ENCODE measurements around the gene CELSR2. TPM values are rescaled to one million over a fixed set of nuclear protein-coding genes. Genes with fewer than 3 reads are reported as not detected.

Gene CELSR2
- total RNA-seq, 1 experiment from 2014 or later: 17.1 TPM

- TF ChIP-seq, protein P1, sequence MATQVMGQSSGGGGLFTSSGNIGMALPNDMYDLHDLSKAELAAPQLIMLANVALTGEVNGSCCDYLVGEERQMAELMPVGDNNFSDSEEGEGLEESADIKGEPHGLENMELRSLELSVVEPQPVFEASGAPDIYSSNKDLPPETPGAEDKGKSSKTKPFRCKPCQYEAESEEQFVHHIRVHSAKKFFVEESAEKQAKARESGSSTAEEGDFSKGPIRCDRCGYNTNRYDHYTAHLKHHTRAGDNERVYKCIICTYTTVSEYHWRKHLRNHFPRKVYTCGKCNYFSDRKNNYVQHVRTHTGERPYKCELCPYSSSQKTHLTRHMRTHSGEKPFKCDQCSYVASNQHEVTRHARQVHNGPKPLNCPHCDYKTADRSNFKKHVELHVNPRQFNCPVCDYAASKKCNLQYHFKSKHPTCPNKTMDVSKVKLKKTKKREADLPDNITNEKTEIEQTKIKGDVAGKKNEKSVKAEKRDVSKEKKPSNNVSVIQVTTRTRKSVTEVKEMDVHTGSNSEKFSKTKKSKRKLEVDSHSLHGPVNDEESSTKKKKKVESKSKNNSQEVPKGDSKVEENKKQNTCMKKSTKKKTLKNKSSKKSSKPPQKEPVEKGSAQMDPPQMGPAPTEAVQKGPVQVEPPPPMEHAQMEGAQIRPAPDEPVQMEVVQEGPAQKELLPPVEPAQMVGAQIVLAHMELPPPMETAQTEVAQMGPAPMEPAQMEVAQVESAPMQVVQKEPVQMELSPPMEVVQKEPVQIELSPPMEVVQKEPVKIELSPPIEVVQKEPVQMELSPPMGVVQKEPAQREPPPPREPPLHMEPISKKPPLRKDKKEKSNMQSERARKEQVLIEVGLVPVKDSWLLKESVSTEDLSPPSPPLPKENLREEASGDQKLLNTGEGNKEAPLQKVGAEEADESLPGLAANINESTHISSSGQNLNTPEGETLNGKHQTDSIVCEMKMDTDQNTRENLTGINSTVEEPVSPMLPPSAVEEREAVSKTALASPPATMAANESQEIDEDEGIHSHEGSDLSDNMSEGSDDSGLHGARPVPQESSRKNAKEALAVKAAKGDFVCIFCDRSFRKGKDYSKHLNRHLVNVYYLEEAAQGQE (IDR thresholded peaks at IDR 0.05; ENCODE audit: low read depth): no peak
- TF ChIP-seq SRF (IDR thresholded peaks at IDR 0.05; ENCODE audit: low read depth) (no peak), EZH2 (IDR thresholded peaks at IDR 0.05) (no peak), EZH2phosphoT487 (IDR thresholded peaks at IDR 0.05; ENCODE audit: borderline replicate concordance) (no peak), EGR1 (IDR thresholded peaks at IDR 0.05; ENCODE audit: low read depth) (no peak)
- TF ChIP-seq, protein P2, sequence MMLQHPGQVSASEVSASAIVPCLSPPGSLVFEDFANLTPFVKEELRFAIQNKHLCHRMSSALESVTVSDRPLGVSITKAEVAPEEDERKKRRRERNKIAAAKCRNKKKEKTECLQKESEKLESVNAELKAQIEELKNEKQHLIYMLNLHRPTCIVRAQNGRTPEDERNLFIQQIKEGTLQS (IDR thresholded peaks at IDR 0.05): no peak
Measured at GRCh38 chr1:109269212-109269980, 20.1 kb downstream of the CELSR2 start (continued).

- H3K9ac ChIP-seq (ENCODE audit: low read length): no peak overlapping the region
- no peak for DNase-seq (ENCODE audit: low read depth, low spot score)
- intact Hi-C loops (cut with micrococcal nuclease): no loop called here
- no peaks in the 10 kb centered on the region for H3K9me3 ChIP-seq (ENCODE audit: control insufficient read depth in 1 of 2, insufficient read depth in 1 of 2, low read depth in 1 of 2, low read length in 2 of 2)
- no peaks in the 10 kb centered on the region for H3K9me2 ChIP-seq (ENCODE audit: insufficient read depth)
- H4K20me1 ChIP-seq (ENCODE audit: insufficient read depth): no peaks in the 10 kb centered on the region
- no peak overlapping the region for H2AFZ ChIP-seq (ENCODE audit: low read depth, low read length, poor library complexity, severe bottlenecking)
- ChIA-PET CTCF (no interaction called here), POLR2A (no interaction called here), RAD21 (ENCODE audit: low non-redundant PET in 1 of 2, low total read pairs in 2 of 2, uncharacterized antibody in 2 of 2, unreplicated experiment in 2 of 2) (no interaction called here)
- no peaks in the 10 kb centered on the region for H3K27me3 ChIP-seq (ENCODE audit: insufficient read depth, low read length)
- H3K27ac ChIP-seq (ENCODE audit: low read depth, low read length): no peak overlapping the region
- H3K4me2 ChIP-seq (ENCODE audit: low read length): no peak overlapping the region
- no peak for ATAC-seq
- no TSS peak for BruUV-seq (replicated peaks)
- peaks cover 24 to 25% of the 10 kb centered on the region in 2 experiments for H3K4me1 ChIP-seq (ENCODE audit: control insufficient read depth in 1 of 2, insufficient read depth in 2 of 2, low read length in 2 of 2)
- H3K36me3 ChIP-seq (ENCODE audit: control insufficient read depth in 1 of 2, insufficient read depth in 2 of 2, low read length in 2 of 2): peaks cover 0 to 2% of the 10 kb centered on the region in 2 experiments; a peak in 1 of 4 replicates
- H3K79me2 ChIP-seq (ENCODE audit: insufficient read depth, low read length): no peaks in the 10 kb centered on the region
- H3K4me3 ChIP-seq (replicated peaks in 1 of 2; ENCODE audit: low read depth in 1 of 2, low read length in 2 of 2): no peak overlapping the region
- no peak for TF ChIP-seq ELF1 (IDR thresholded peaks at IDR 0.05; ENCODE audit: borderline replicate concordance, low read depth)
- no peak for TF ChIP-seq SP1 (IDR thresholded peaks at IDR 0.05; ENCODE audit: low read depth)
- TF ChIP-seq ZNF274 (IDR thresholded peaks at IDR 0.05; ENCODE audit: low read depth, low read length): no peak
- TF ChIP-seq SIN3A (IDR thresholded peaks at IDR 0.05; ENCODE audit: low read depth): no peak
- TF ChIP-seq, protein P3, sequence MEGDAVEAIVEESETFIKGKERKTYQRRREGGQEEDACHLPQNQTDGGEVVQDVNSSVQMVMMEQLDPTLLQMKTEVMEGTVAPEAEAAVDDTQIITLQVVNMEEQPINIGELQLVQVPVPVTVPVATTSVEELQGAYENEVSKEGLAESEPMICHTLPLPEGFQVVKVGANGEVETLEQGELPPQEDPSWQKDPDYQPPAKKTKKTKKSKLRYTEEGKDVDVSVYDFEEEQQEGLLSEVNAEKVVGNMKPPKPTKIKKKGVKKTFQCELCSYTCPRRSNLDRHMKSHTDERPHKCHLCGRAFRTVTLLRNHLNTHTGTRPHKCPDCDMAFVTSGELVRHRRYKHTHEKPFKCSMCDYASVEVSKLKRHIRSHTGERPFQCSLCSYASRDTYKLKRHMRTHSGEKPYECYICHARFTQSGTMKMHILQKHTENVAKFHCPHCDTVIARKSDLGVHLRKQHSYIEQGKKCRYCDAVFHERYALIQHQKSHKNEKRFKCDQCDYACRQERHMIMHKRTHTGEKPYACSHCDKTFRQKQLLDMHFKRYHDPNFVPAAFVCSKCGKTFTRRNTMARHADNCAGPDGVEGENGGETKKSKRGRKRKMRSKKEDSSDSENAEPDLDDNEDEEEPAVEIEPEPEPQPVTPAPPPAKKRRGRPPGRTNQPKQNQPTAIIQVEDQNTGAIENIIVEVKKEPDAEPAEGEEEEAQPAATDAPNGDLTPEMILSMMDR (IDR thresholded peaks at IDR 0.05 in 2 of 3, conservative IDR thresholded peaks at IDR 0.05 in 1 of 3; ENCODE audit: borderline replicate concordance in 1 of 3, insufficient read depth in 1 of 3, low read depth in 2 of 3, low read length in 2 of 3): no peak
- TF ChIP-seq, protein P1 (IDR thresholded peaks at IDR 0.05; ENCODE audit: low read depth): no peak
- TF ChIP-seq RAD21 (IDR thresholded peaks at IDR 0.05; ENCODE audit: low read depth): no peak
- TF ChIP-seq JUND (IDR thresholded peaks at IDR 0.05): no peak
- no peak for TF ChIP-seq FOSL1 (IDR thresholded peaks at IDR 0.05; ENCODE audit: low read depth)
- no peak for TF ChIP-seq POLR2AphosphoS5 (IDR thresholded peaks at IDR 0.05; ENCODE audit: low read depth, low read length)
- no peak for TF ChIP-seq SRF (IDR thresholded peaks at IDR 0.05; ENCODE audit: low read depth)
Measured at GRCh38 chr1:109269981-109270622, 20.8 kb downstream of the CELSR2 start.
